ES-I3 (cell line): ENCODE results near the gene IRGQ.
A peak's percentile ranks its signal among the peaks of the same experiment; 100 is the strongest.
"Not testable (repeated sequence)": the region's sequence is repeated elsewhere in the genome, so short reads cannot be mapped to it uniquely, and the experiment has no call there.

Source experiments
- H3K36me3 ChIP-seq: 2 replicates; pipeline ENCODE4 v1.6.1; 2013; ENCODE audit warnings: mild to moderate bottlenecking, low read length, control low read depth, moderate library complexity; ENCODE audit not compliant: insufficient read depth
- H3K4me1 ChIP-seq: 2 replicates; pipeline ENCODE4 v1.6.1; 2013; ENCODE audit warnings: mild to moderate bottlenecking, control low read depth, low read length; ENCODE audit not compliant: insufficient read depth
- H3K9ac ChIP-seq: 2 replicates; pipeline ENCODE4 v1.6.1; 2013; ENCODE audit warnings: low read depth, mild to moderate bottlenecking, low read length, moderate library complexity
- H3K9me3 ChIP-seq: 2 replicates; pipeline ENCODE4 v1.6.1; 2013; ENCODE audit warnings: mild to moderate bottlenecking, low read length, moderate library complexity; ENCODE audit not compliant: control insufficient read depth, insufficient read depth

The IRGQ gene

GRCh38 chr19:43618921-43619261, 23.0 kb upstream of the IRGQ start:
- Histone ChIP-seq H3K36me3 (no peaks in the 10 kb centered on the region), H3K9me3 (no peaks in the 10 kb centered on the region), H3K9ac (peak overlapping the region; percentile 57), H3K4me1 (no peaks in the 10 kb centered on the region; the same call in 1 of the 2 replicates)

GRCh38 chr19:43616954-43617353, 21.0 kb upstream of the IRGQ start:
- no peaks in the 10 kb centered on the region for H3K36me3 ChIP-seq
- H3K4me1 ChIP-seq = no peaks in the 10 kb centered on the region; the same call in 1 of the 2 replicates
- no peaks in the 10 kb centered on the region for H3K9me3 ChIP-seq
- H3K9ac ChIP-seq = no peak overlapping the region

- Histone ChIP-seq H3K36me3 (no peaks in the 10 kb centered on the region), H3K9ac (no peak overlapping the region), H3K9me3 (no peaks in the 10 kb centered on the region), H3K4me1 (no peaks in the 10 kb centered on the region; the same call in 1 of the 2 replicates)
These were observed 20.4 kb upstream of the IRGQ start for GRCh38 chr19:43616306-43616705.

GRCh38 chr19:43612374-43612773, 16.4 kb upstream of the IRGQ start:
- H3K36me3 ChIP-seq = no peaks in the 10 kb centered on the region
- no peaks in the 10 kb centered on the region for H3K4me1 ChIP-seq
- H3K9ac ChIP-seq = no peak overlapping the region
- H3K9me3 ChIP-seq = no peaks in the 10 kb centered on the region

- Histone ChIP-seq H3K4me1 (no peaks in the 10 kb centered on the region), H3K36me3 (no peaks in the 10 kb centered on the region), H3K9me3 (no peaks in the 10 kb centered on the region), H3K9ac (no peak within 1 kb of the TSS)
These were observed 15.9 kb upstream of the IRGQ start, which contains the start of gene SRRM5 for GRCh38 chr19:43611788-43612187. SRRM5 (plus strand) TSS chr19:43612088; CDS start chr19:43612122, 34 bp downstream.

GRCh38 chr19:43610493-43610892, 14.6 kb upstream of the IRGQ start:
- Histone ChIP-seq H3K36me3 (no peaks in the 10 kb centered on the region), H3K9me3 (no peaks in the 10 kb centered on the region), H3K4me1 (no peaks in the 10 kb centered on the region), H3K9ac (no peak overlapping the region)

- Histone ChIP-seq H3K36me3 (no peaks in the 10 kb centered on the region), H3K9ac (no peak overlapping the region), H3K9me3 (no peaks in the 10 kb centered on the region), H3K4me1 (no peaks in the 10 kb centered on the region)
These were observed 13.9 kb upstream of the IRGQ start for GRCh38 chr19:43609872-43610271.

- Histone ChIP-seq H3K9me3 (no peaks in the 10 kb centered on the region), H3K36me3 (no peaks in the 10 kb centered on the region), H3K9ac (no peak overlapping the region), H3K4me1 (no peaks in the 10 kb centered on the region)
These were observed 11.6 kb upstream of the IRGQ start for GRCh38 chr19:43607238-43608205.

GRCh38 chr19:43606569-43607229, 10.8 kb upstream of the IRGQ start:
- H3K4me1 ChIP-seq = no peaks in the 10 kb centered on the region
- H3K9me3 ChIP-seq = no peaks in the 10 kb centered on the region
- H3K36me3 ChIP-seq = no peaks in the 10 kb centered on the region
- no peak overlapping the region for H3K9ac ChIP-seq

- no peak overlapping the region for H3K9ac ChIP-seq
- H3K36me3 ChIP-seq = no peaks in the 10 kb centered on the region
- no peaks in the 10 kb centered on the region for H3K9me3 ChIP-seq
- no peaks in the 10 kb centered on the region for H3K4me1 ChIP-seq
These were observed 10.1 kb upstream of the IRGQ start for GRCh38 chr19:43605875-43606568.

- not testable (repeated sequence) for H3K4me1 ChIP-seq, H3K9ac ChIP-seq, H3K36me3 ChIP-seq
These were observed 4.4 kb upstream of the IRGQ start for GRCh38 chr19:43600326-43600725.

GRCh38 chr19:43599635-43600295, 3.8 kb upstream of the IRGQ start:
- Histone ChIP-seq H3K36me3 (peaks cover 3% of the 10 kb centered on the region; the same call in 1 of the 2 replicates), H3K4me1 (no peaks in the 10 kb centered on the region), H3K9ac (no peak overlapping the region), H3K9me3 (no peaks in the 10 kb centered on the region)

More at GRCh38 chr19:43600326-43600725, 4.4 kb upstream of the IRGQ start:
- H3K9me3 ChIP-seq = not testable (repeated sequence)

GRCh38 chr19:43598445-43599240, 2.7 kb upstream of the IRGQ start:
- H3K9me3 ChIP-seq = no peaks in the 10 kb centered on the region
- H3K36me3 ChIP-seq = peaks cover 6% of the 10 kb centered on the region; the same call in 1 of the 2 replicates
- no peak overlapping the region for H3K9ac ChIP-seq
- no peaks in the 10 kb centered on the region for H3K4me1 ChIP-seq
